ENCODE measurements around the gene SLC13A5.
"Not testable (repeated sequence)": the region's sequence is repeated elsewhere in the genome, so short reads cannot be mapped to it uniquely, and the experiment has no call there.

The SLC13A5 gene

GRCh38 chr17:6684460-6684783 lies 28.7 kb downstream of the SLC13A5 start:
- no peak for DNase-seq

GRCh38 chr17:6683730-6684459 lies 29.3 kb downstream of the SLC13A5 start:
- no peak for DNase-seq

GRCh38 chr17:6683081-6683684 lies 30.0 kb downstream of the SLC13A5 start:
- DNase-seq: no peak

- no peak for DNase-seq
These were observed 30.8 kb downstream of the SLC13A5 start for GRCh38 chr17:6682339-6682738.

GRCh38 chr17:6681671-6682070 lies 31.5 kb downstream of the SLC13A5 start:
- no peak for DNase-seq

GRCh38 chr17:6681176-6681575 lies 32.0 kb downstream of the SLC13A5 start:
- DNase-seq: no peak

- DNase-seq: no peak
These were observed 33.9 kb downstream of the SLC13A5 start for GRCh38 chr17:6679241-6679640.

GRCh38 chr17:6677946-6678345 lies 35.2 kb downstream of the SLC13A5 start:
- no peak for DNase-seq

- DNase-seq: no peak
These were observed 35.9 kb downstream of the SLC13A5 start for GRCh38 chr17:6677158-6677831.

GRCh38 chr17:6676802-6677157 lies 36.4 kb downstream of the SLC13A5 start:
- DNase-seq: no peak

- DNase-seq: no peak
These were observed 37.9 kb downstream of the SLC13A5 start for GRCh38 chr17:6675201-6675825.

GRCh38 chr17:6674586-6674985 lies 38.6 kb downstream of the SLC13A5 start:
- DNase-seq: no peak

- DNase-seq: no peak
These were observed 41.7 kb downstream of the SLC13A5 start for GRCh38 chr17:6671431-6671830.

- DNase-seq: no peak
These were observed 42.2 kb downstream of the SLC13A5 start for GRCh38 chr17:6670999-6671398.

GRCh38 chr17:6670571-6670970 lies 42.6 kb downstream of the SLC13A5 start:
- DNase-seq: no peak

- DNase-seq: no peak
These were observed 43.5 kb downstream of the SLC13A5 start for GRCh38 chr17:6669479-6670212.

- no peak for DNase-seq
These were observed 44.3 kb downstream of the SLC13A5 start for GRCh38 chr17:6668727-6669425.

- no peak for DNase-seq
These were observed 45.0 kb downstream of the SLC13A5 start for GRCh38 chr17:6668219-6668618.

- DNase-seq: no peak
These were observed 45.7 kb downstream of the SLC13A5 start for GRCh38 chr17:6667516-6667915.

GRCh38 chr17:6666557-6666956 lies 46.6 kb downstream of the SLC13A5 start:
- DNase-seq: no peak

GRCh38 chr17:6666077-6666521 lies 47.1 kb downstream of the SLC13A5 start:
- DNase-seq: peak; percentile 49

- DNase-seq: not testable (repeated sequence)
These were observed 50.0 kb downstream of the SLC13A5 start for GRCh38 chr17:6663200-6663599.
